Sigmoid colon (tissue), 4 donors: ENCODE data around the gene GLTP.

Experiments used
- EP300 ChIP-seq, 4 donors: sonication (generic); formaldehyde crosslinking; IDR thresholded peaks; one replicate each; pipeline ENCODE4 v1.6.1; 2017; ENCODE audit warnings: antibody characterized with exemption in 4 of 4
- POLR2A ChIP-seq, 2 donors: fragments of 450-650 bp; IDR thresholded peaks; one replicate each; pipeline ENCODE4 v1.6.1; 2016; ENCODE audit warnings: antibody characterized with exemption in 2 of 2, mild to moderate bottlenecking in 2 of 2, moderate library complexity in 2 of 2
- TF ChIP-seq, protein P1 (sequence below), 4 experiments: fragments of 450-650 bp in 3 of 4; fragments of 200-600 bp in 1 of 4; IDR thresholded peaks; one replicate each; pipeline ENCODE4 v1.5.1; 2016 to 2019; ENCODE audit warnings: antibody characterized with exemption in 4 of 4, mild to moderate bottlenecking in 3 of 4, moderate library complexity in 2 of 4

DNA sequence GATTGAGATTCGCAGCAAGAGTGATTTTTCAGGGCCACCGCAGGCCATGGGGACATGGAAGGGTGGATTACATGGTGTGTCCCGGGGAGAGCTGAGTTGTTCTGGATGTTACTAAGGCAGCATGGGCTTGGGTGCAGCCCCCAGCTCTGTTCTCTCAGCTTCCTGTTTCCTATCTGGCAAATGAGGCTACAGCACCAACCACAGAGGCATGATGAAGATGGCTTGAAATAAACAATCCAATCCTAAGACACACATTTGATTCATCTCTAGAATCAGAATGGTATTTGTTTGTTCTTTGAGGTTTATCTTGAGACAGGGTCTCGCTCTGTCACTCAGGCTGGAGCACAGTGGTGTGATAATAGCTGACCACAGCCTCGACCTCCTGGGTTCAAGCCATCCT is 21.6 kb downstream of the GLTP start:
- TF ChIP-seq POLR2A (IDR thresholded peaks at IDR 0.05), result no peak
- TF ChIP-seq, protein P1, sequence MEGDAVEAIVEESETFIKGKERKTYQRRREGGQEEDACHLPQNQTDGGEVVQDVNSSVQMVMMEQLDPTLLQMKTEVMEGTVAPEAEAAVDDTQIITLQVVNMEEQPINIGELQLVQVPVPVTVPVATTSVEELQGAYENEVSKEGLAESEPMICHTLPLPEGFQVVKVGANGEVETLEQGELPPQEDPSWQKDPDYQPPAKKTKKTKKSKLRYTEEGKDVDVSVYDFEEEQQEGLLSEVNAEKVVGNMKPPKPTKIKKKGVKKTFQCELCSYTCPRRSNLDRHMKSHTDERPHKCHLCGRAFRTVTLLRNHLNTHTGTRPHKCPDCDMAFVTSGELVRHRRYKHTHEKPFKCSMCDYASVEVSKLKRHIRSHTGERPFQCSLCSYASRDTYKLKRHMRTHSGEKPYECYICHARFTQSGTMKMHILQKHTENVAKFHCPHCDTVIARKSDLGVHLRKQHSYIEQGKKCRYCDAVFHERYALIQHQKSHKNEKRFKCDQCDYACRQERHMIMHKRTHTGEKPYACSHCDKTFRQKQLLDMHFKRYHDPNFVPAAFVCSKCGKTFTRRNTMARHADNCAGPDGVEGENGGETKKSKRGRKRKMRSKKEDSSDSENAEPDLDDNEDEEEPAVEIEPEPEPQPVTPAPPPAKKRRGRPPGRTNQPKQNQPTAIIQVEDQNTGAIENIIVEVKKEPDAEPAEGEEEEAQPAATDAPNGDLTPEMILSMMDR (IDR thresholded peaks at IDR 0.05), result no peak
- no peak for TF ChIP-seq EP300 (IDR thresholded peaks at IDR 0.05)
